HUES48 (cell line): ENCODE data around the gene GATA3.

ENCODE experiments used
- H3K27ac ChIP-seq: one replicate; pipeline ENCODE4 v1.7.0; 2013; ENCODE audit warnings: low read depth, low read length, inconsistent platforms
- H3K27me3 ChIP-seq: 2 replicates; pipeline ENCODE4 v1.6.1; 2013; ENCODE audit warnings: mild to moderate bottlenecking, low read length; ENCODE audit not compliant: control insufficient read depth, insufficient read depth
- H3K36me3 ChIP-seq: 2 replicates; pipeline ENCODE4 v1.6.1; 2013; ENCODE audit warnings: low read length; ENCODE audit not compliant: control insufficient read depth, insufficient read depth
- H3K4me1 ChIP-seq: 2 replicates; pipeline ENCODE4 v1.6.1; 2013; ENCODE audit warnings: mild to moderate bottlenecking, low read length; ENCODE audit not compliant: control insufficient read depth, insufficient read depth
- H3K4me3 ChIP-seq: 2 replicates; pipeline ENCODE4 v1.5.1; 2013; ENCODE audit warnings: mild to moderate bottlenecking, low read depth, low read length
- H3K9ac ChIP-seq: 2 replicates; pipeline ENCODE4 v1.6.1; 2013; ENCODE audit warnings: mild to moderate bottlenecking, low read depth, low read length, moderate library complexity
- H3K9me3 ChIP-seq: 2 replicates; pipeline ENCODE4 v1.6.1; 2013; ENCODE audit warnings: low read length; ENCODE audit not compliant: control insufficient read depth, insufficient read depth

The GATA3 gene

GRCh38 chr10:8047452-8048280, 6.8 kb upstream of the GATA3 start:
- Histone ChIP-seq H3K9ac (no peak overlapping the region), H3K4me3 (no peak overlapping the region), H3K36me3 (no peaks in the 10 kb centered on the region), H3K4me1 (peaks cover 67% of the 10 kb centered on the region), H3K9me3 (no peaks in the 10 kb centered on the region), H3K27me3 (peaks cover 100% of the 10 kb centered on the region), H3K27ac (no peak overlapping the region)

- peaks cover 68% of the 10 kb centered on the region for H3K4me1 ChIP-seq
- no peak overlapping the region for H3K9ac ChIP-seq
- H3K27ac ChIP-seq, result no peak overlapping the region
- no peak overlapping the region for H3K4me3 ChIP-seq
- H3K9me3 ChIP-seq, result no peaks in the 10 kb centered on the region
- no peaks in the 10 kb centered on the region for H3K36me3 ChIP-seq
- peaks cover 100% of the 10 kb centered on the region for H3K27me3 ChIP-seq
Measured at GRCh38 chr10:8048281-8049008, 6.0 kb upstream of the GATA3 start.

GRCh38 chr10:8049045-8049864, 5.2 kb upstream of the GATA3 start:
- Histone ChIP-seq H3K36me3 (no peaks in the 10 kb centered on the region), H3K9me3 (no peaks in the 10 kb centered on the region), H3K4me1 (peaks cover 59% of the 10 kb centered on the region), H3K4me3 (peak overlapping the region; percentile 56), H3K27ac (peak overlapping the region; percentile 76), H3K27me3 (peaks cover 100% of the 10 kb centered on the region), H3K9ac (no peak overlapping the region)

GRCh38 chr10:8049865-8050555, 4.5 kb upstream of the GATA3 start:
- Histone ChIP-seq H3K9ac (no peak overlapping the region), H3K27ac (peak overlapping the region; percentile 76), H3K4me1 (peaks cover 53% of the 10 kb centered on the region), H3K4me3 (peak overlapping the region; percentile 56), H3K36me3 (no peaks in the 10 kb centered on the region), H3K27me3 (peaks cover 98% of the 10 kb centered on the region), H3K9me3 (no peaks in the 10 kb centered on the region)

GRCh38 chr10:8050556-8051108, 3.9 kb upstream of the GATA3 start:
- Histone ChIP-seq H3K27ac (peak overlapping the region; percentile 76), H3K36me3 (no peaks in the 10 kb centered on the region), H3K27me3 (peaks cover 98% of the 10 kb centered on the region), H3K9ac (no peak overlapping the region), H3K4me3 (peak overlapping the region; percentile 56), H3K4me1 (peaks cover 46% of the 10 kb centered on the region), H3K9me3 (no peaks in the 10 kb centered on the region)

- Histone ChIP-seq H3K27ac (peak overlapping the region; percentile 4), H3K27me3 (peaks cover 98% of the 10 kb centered on the region), H3K9me3 (no peaks in the 10 kb centered on the region)
Measured at GRCh38 chr10:8051109-8051821, 3.2 kb upstream of the GATA3 start.

GRCh38 chr10:8051851-8052257, 2.6 kb upstream of the GATA3 start:
- Histone ChIP-seq H3K27ac (peak overlapping the region; percentile 4), H3K4me3 (peak overlapping the region; percentile 50), H3K9me3 (no peaks in the 10 kb centered on the region), H3K9ac (no peak overlapping the region), H3K36me3 (no peaks in the 10 kb centered on the region), H3K27me3 (peaks cover 98% of the 10 kb centered on the region), H3K4me1 (peaks cover 41% of the 10 kb centered on the region)

More at GRCh38 chr10:8051109-8051821, 3.2 kb upstream of the GATA3 start:
- no peak overlapping the region for H3K9ac ChIP-seq
- H3K4me1 ChIP-seq, result peaks cover 41% of the 10 kb centered on the region
- H3K36me3 ChIP-seq, result no peaks in the 10 kb centered on the region
- H3K4me3 ChIP-seq, result peak overlapping the region; percentile 50; the same call in 1 of the 2 replicates

GRCh38 chr10:8052341-8052955, 2.0 kb upstream of the GATA3 start:
- H3K27ac ChIP-seq, result no peak overlapping the region
- no peaks in the 10 kb centered on the region for H3K9me3 ChIP-seq
- H3K27me3 ChIP-seq, result peaks cover 98% of the 10 kb centered on the region
- H3K36me3 ChIP-seq, result no peaks in the 10 kb centered on the region
- peaks cover 41% of the 10 kb centered on the region for H3K4me1 ChIP-seq
- peak overlapping the region; percentile 50 for H3K4me3 ChIP-seq
- H3K9ac ChIP-seq, result no peak overlapping the region

GRCh38 chr10:8052956-8053445, 1.5 kb upstream of the GATA3 start:
- H3K9me3 ChIP-seq, result no peaks in the 10 kb centered on the region
- H3K36me3 ChIP-seq, result no peaks in the 10 kb centered on the region
- no peak overlapping the region for H3K27ac ChIP-seq
- peaks cover 98% of the 10 kb centered on the region for H3K27me3 ChIP-seq
- peak overlapping the region; percentile 18 for H3K4me3 ChIP-seq
- no peak overlapping the region for H3K9ac ChIP-seq
- H3K4me1 ChIP-seq, result peaks cover 42% of the 10 kb centered on the region
